GM19328 (cell line): ENCODE results near the gene DCST1.

ENCODE experiments used
- ATAC-seq: cut with Tn5 transposase; IDR thresholded peaks from one replicate; pipeline ENCODE4 v1.9.1; 2021; ENCODE audit warnings: mild to moderate bottlenecking, moderate library complexity; ENCODE audit not compliant: unreplicated experiment

The DCST1 gene

DNA sequence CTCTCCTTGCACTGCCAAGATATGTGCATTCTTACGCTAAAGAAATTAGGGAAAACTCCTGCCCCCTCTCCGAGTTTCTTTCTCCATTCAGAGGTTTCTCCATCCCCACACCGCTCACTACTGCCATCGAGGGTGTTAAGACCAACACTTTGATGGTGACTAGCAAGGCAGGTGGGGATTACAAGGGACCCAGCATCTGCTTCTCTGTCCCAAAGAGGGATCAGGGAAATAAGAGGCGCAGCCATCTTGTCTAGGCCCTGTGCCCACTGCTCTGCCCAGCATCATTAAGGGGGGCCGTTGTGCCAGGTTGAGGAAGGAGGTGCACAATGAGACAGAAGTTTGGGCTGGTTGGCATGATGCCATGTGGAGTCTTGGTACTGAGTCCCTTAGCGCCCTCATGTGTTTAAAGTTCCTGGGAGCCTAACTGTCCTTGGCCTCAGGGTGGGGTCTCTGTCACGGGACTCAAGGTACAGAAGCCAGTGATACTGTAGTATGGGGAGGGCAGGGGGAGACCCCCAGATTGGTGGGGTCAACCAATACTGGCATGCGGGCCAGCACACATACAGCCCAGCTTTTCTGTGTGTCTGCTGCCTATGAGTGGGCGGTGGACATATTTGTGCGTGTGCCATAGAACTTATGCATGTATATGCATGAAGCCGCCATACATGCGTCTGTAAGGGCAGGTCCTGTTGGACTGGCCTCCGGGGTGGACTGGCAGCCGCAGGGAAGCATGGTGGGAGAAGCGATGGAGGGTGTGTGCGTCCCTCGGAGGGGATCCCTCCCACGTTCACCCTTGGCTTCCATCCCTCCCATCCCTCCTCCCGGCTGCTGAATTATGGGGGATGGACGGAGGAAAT, 50.5 kb downstream of the DCST1 start:
- ATAC-seq: no peak

DNA sequence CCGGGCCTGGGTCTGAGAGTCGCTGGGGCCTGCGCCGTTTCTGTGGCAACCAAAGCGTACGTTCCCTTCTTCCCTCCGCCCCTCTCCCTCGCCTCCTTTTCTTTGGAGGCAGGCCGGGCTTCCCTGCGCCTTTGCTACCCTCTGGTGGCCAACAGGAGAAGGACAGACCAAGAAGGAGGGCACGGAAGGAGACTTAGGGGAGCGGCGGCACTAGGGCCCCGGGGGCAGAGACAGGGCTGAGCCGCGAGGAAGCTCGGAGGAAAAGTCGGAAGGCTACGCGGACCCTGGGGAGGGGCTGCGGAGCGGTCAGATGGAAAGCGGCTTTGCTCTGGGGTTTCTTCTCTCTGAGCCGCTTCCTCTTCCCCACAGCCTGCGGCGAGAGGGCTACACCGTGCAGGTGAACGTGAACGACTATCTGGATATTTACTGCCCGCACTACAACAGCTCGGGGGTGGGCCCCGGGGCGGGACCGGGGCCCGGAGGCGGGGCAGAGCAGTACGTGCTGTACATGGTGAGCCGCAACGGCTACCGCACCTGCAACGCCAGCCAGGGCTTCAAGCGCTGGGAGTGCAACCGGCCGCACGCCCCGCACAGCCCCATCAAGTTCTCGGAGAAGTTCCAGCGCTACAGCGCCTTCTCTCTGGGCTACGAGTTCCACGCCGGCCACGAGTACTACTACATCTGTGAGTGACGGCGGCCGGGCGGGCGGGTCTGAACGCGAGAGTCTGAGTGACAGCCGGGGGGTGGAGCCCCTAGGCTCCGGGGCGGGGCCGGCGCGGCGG, 51.3 kb downstream of the DCST1 start:
- peak; percentile 73 for ATAC-seq

DNA sequence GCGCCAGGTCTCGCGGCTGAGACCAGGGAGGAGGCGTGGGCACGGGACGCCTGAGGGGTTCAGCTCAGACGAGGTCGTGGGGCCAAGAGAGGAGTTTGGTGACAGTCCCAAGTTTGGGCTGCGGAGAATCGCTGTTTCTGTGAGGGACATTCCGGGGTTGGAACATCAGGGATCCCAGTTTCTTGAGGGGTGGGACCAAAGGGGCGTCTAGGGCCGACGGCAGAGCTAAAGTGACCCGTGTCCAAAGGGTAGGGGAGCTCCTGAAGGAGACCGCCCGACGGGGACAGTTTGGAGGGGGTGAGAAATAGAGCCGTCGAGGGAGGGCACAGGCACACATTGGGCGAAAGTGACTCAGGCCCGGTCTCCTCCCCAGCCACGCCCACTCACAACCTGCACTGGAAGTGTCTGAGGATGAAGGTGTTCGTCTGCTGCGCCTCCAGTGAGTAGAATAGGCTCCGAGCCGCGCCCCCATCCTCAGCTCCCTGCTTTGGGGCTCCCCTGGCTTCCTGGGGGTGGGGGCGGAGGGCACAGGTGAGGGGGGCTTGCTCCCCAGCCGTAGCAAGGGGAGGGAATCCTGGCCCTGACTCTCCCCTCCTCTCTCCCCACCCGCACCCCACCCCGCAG, 52.0 kb downstream of the DCST1 start:
- no peak for ATAC-seq

DNA sequence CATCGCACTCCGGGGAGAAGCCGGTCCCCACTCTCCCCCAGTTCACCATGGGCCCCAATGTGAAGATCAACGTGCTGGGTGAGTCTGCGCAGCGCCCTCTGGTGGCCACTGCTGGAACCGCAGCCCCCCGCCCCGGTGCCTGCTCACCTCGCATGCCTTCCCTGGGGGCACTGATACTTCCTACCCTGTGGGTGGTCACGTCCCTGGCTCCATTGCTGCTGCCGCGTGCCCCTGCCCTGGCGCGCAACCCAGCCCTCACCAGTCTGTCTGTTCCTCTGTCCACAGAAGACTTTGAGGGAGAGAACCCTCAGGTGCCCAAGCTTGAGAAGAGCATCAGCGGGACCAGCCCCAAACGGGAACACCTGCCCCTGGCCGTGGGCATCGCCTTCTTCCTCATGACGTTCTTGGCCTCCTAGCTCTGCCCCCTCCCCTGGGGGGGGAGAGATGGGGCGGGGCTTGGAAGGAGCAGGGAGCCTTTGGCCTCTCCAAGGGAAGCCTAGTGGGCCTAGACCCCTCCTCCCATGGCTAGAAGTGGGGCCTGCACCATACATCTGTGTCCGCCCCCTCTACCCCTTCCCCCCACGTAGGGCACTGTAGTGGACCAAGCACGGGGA, 52.6 kb downstream of the DCST1 start:
- no peak for ATAC-seq

DNA sequence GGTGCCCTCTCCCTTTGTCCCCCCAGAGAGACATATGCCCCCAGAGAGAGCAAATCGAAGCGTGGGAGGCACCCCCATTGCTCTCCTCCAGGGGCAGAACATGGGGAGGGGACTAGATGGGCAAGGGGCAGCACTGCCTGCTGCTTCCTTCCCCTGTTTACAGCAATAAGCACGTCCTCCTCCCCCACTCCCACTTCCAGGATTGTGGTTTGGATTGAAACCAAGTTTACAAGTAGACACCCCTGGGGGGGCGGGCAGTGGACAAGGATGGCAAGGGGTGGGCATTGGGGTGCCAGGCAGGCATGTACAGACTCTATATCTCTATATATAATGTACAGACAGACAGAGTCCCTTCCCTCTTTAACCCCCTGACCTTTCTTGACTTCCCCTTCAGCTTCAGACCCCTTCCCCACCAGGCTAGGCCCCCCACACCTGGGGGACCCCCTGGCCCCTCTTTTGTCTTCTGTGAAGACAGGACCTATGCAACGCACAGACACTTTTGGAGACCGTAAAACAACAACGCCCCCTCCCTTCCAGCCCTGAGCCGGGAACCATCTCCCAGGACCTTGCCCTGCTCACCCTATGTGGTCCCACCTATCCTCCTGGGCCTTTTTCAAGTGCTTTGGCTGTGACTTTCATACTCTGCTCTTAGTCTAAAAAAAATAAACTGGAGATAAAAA, 53.4 kb downstream of the DCST1 start:
- ATAC-seq: no peak

GRCh38 chr1:155091071-155092051, 57.7 kb downstream of the DCST1 start:
- no peak for ATAC-seq

DNA sequence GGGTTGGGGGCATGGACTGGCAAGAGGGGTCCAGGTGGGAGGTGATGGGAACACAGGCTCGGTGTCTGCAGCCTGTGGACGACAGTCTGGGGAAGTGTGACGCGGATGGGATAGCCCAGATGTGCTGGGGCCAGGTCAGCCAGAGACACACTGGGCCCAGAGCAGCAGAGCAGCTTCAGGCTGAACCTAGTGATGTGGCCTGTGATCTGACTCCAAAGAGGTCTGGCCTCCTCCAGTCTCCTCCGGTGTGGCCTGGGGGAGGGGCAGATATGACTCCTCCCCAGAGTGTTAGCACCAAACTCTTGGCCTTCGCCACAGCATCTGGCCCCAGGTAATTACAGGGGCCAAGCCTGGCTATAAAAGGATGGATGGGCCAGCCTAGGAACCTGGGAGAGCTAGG, 58.5 kb downstream of the DCST1 start:
- no peak for ATAC-seq

- no peak for ATAC-seq
Observed at GRCh38 chr1:155092641-155093040, 59.0 kb downstream of the DCST1 start.

DNA sequence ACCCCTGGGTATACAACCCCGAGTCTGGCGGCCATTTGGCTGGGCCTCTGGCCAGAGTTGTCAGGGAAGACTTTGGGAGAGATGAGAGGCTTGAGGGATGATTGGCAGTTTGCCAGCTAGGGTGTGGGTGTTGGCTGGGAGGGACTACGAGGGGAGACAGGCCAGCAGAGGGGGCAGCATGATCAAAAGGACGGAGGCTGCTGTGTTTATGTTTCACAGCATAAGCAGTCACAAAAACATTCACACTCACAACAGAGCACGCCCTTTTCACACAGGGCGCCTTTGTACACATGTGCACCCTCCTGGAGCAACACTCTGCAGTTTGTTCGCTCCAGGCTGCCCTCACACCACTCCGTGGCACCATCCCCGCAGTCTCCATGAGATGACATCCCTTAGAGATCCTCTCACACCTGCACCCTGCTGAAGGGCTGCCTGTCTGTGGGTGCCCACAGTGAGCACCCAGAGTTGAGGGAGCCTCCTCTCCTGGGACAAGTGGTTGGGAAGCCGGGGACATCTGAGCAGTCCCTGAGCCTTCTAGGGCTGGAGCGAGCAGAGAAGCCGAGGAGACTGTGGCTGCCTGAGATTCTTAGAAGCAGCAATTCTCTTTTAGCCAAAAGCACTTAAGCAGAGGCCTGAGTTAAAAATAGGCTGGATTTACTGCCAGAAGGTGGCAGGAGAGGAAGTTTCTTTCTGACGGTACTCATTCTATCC, 60.4 kb downstream of the DCST1 start:
- ATAC-seq: no peak

DNA sequence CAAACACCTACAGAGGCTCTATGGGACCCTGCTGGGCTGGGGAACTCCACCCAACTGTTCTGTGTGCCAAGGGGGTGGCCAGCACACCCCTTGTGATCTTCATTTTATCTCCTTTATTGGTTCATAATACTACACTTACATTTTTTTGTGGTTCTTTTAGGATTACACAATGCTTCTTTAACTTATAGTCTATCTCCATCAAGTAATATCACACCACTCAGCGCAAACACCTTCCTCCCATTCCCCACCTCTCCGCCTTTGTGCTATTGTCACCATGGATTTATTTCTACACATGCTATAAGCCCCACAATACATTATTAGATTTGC, 61.0 kb downstream of the DCST1 start:
- ATAC-seq: no peak

DNA sequence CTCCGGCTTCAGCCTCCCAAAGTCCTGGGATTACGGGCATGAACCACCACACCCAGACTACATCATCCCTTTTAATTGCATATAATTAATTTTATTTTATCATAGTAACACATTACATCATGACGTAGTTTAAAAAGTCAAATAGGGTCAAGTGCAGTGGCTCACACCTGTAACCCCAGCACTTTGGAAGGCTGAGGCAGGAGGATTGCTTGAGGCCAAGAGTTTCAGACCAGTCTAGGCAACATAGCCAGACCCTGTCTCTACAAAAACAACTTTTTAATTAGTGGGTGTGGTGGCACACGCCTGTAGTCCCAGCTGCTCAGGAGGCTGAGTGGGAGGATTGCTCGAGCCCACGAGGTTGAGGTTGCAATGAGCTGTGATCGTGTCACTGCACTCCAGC, 65.7 kb downstream of the DCST1 start:
- ATAC-seq: no peak
